Stimulated activated CD4-positive, alpha-beta T cell treated with anti-CD3 and anti-CD28 coated beads, TNF-alpha, amount 100 ng/mL, for 48 hours (primary cell): Measurements from ENCODE around the gene NEURL4.

Experiments
- DNase-seq, 3 donors: peaks; one replicate each; pipeline ENCODE4 v3.0.0-alpha.2; 2020; ENCODE audit warnings: low read depth in 3 of 3

The NEURL4 gene

GRCh38 chr17:7279448-7279847, 49.7 kb downstream of the NEURL4 start:
- no peak for DNase-seq

DNA sequence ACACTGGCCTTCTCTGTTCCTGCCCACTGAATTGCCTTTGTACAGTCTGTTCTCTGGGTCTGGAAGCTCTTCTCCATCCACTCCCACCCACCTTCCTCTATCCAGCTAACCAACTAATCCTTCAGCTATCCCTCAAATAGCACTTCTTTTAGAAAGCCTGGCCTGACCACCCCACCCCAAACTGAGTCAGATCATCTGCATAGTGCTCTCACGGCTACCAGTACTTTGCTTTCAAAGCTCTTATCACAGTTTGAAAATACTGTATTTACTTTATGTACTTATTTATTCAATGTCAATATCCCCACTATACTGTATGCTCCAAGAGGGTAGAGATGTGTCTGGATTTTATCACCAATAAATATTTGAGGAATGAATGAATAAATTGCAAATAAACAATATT, 62.4 kb downstream of the NEURL4 start:
- no peak for DNase-seq
